ENCODE measurements around the gene MVK.
"Not testable (repeated sequence)": the region's sequence is repeated elsewhere in the genome, so short reads cannot be mapped to it uniquely, and the experiment has no call there.

MVK gene

DNA sequence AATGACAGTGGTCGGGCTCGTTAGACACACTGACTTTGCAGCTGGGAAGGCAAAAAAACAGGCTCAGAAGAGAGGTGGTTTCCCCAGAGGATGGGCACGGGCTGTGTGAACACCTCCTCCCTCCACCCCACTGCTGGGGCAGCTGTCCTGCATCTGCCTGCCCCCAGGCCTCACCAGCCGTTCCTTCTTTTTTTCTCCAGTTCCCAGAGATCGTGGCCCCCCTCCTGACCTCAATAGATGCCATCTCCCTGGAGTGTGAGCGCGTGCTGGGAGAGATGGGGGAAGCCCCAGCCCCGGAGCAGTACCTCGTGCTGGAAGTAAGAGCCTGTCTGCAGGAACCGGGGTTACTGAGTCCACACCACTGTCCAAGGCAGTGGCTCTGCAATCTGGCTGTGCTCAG lies 17.4 kb downstream of the MVK start:
- no peak for DNase-seq (ENCODE audit: low spot score)

DNA sequence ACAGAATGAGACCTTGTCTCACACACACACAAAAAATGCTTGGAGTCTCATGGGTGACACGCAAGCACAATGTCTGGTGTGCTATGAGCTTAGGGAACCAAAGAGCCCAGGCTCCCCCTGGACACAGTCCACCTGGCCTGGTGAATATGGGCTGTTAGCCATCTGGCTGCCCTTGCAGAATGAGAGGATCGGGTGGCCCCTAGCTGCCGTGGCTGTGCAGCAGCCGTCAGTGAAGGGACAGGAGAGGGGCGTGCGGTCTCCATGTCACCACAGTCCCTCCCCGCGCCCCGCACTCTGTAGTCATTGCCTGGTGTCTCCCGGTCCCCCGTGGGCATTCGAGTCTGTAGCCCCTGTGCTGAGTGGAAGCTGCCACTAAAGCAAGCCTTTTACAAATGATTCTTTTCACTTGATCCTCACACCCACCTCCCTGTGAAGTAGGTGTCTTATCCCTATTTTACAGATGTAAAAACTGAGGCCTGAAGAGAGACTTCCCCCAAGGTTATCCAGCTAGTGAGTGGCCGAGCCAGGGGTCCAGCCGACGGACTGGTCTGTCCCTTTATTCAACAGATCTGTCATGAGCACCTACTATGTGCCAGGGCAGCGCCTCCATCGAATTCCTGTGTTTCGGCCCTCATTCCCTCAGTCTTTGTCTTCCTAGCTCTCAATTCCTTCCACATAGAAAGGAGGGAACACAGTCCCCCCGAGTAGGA lies 18.8 kb downstream of the MVK start:
- DNase-seq (ENCODE audit: low spot score) = peak; percentile 38

DNA sequence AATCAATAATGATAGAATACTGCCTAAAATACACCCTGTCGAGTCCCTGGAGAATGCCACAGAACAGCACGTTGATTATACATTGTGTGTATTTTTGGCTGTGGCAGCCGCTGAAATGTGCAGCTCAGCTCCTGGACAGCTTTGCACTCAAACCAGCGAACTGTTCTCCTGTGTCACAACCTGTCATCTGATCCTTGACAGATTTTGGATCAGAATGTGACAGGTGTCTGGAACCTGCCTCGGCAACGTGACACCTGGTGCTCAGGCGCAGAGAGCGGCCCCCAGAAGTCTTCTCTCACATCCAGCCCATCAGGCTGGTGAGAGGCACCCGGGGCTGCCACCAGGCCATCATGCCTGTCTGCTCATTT lies 19.3 kb downstream of the MVK start:
- DNase-seq (ENCODE audit: low spot score) = peak; percentile 27

DNA sequence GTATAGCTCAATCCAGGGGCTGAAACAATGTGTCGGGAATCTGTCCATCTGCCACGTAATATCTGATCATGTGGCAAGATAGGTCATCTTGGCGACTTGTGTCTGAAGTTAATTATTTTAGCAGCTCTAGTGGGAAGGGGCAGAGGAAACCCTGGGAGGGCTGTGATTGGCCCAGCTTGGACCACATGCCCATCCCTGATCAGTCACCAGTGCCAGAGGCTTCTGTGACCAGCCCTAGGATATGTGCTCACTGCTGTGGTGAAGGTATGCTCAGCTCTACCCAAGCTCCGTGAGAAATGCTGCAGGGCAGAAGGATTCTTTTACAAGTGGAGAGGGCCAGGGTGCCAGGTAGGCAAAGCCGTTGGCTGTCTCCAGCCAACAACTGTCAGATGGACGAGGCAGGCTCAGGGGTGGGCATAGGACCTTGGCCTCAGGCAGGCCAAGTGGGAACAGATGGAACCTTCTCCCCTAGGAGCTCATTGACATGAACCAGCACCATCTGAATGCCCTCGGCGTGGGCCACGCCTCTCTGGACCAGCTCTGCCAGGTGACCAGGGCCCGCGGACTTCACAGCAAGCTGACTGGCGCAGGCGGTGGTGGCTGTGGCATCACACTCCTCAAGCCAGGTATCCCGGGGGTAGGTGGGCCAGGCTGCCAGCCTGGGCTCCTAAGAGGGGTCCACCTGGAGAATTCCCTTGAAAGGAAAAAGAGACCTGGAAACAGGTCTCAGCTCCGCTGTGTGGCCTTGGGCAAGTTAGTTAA lies 21.1 kb downstream of the MVK start:
- peak; percentile 83 for DNase-seq (ENCODE audit: low spot score)

DNA sequence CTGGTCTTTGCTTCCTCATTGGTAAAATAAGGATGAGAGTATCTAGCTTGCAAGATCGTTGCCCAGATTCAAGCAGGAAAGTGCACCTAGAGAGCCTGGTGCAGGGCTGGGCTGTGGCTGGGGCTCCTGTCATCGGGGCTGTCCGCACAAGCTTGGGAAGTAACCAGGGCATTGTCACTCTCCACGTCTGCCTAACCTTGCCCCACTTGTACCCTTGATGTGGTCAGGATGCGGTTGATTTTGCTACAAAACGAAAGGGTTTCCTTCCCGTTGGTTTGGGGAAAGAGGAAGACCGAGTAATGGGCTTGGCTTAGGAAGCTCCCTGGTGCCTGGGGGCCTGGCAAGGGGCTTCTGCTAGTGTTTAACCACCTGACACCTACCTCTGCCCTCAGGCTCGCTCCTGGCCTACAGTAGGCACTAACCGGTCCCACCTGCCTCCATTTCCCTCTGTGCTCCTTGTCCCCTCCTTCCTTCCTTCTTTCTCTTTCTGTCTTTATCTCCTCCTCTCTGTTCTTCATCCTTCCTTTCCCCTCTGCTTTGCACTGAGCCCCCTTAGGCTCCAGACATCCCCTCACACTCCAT lies 21.8 kb downstream of the MVK start:
- DNase-seq (ENCODE audit: low spot score) = no peak

DNA sequence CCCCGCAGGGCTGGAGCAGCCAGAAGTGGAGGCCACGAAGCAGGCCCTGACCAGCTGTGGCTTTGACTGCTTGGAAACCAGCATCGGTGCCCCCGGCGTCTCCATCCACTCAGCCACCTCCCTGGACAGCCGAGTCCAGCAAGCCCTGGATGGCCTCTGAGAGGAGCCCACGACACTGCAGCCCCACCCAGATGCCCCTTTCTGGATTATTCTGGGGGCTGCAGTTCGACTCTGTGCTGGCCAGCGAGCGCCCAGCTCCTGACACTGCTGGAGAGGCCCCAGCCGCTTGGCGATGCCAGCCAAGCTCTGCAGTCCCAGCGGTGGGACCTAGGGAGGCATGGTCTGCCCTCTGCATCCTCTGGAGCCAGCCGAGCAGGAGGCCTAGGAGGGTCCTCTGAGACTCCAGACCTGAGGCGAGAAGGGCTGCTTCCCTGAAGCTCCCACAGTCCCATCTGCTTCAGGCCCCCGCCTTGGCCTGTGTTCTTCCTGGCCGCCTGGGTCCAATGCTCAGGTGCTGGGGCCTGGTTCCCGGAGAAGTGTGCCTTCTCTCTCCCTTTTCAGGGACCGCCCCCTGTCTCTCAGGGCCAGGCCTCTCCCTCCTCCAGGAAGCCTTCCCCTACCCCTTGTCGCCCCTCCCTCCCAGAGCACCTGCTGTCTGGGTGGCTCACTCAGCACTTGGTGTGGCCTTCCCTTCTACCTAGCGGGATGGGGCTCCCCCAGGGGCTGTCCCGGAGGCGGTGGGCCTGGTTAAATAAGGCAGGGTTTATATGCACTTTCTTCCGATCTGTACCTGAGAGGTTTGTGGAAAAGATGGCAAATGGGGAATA lies 23.0 kb downstream of the MVK start:
- DNase-seq (ENCODE audit: low spot score) = no peak

DNA sequence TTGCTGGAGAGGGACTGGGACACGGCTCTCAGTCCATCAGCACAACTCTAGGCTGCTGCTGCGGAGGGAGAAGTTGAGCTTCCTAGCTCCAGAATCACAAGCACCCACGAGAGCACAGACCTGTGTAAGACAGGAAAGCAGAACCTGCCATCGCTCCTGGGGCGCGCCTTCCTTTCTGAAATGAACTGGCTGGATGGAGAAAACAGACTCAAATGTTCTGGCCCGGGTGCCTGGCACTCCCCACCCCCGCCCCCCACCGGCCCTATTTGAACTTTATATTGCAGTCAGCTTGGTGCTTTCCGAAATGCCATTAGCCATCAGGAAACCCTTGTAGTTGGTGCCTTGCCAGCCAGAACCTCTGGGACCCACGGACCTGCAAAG lies 23.8 kb downstream of the MVK start:
- DNase-seq (ENCODE audit: low spot score) = no peak

DNA sequence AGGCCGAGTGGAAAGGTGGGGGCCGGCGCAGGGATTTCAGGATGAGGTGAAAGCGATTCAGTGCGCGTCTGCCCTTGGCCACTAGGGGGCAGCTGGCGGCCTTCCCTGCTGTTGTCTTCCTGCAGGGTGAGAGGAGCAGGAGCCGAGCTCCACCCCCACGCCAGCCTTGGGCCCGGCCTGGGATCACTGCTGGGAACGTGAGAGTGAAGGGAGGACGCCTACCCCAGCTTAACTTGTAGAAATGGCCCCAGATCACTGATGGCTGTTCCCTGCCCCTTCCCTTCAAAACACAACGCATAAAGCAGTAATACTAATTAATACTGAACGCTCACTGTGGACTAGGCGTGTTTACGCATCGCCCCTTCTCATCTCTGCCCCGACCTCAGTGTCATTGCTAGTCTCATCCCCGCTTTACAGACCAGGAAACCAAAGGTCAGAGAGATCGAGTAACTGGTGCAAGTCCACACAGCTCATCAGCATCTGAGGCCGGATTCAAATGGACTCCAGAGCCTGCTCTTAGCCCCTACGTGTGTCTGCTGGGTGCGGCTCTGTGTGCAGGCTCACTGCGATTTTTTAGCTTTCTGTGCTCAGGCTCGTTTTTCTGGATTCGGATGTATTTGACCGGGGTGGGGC lies 24.3 kb downstream of the MVK start:
- DNase-seq (ENCODE audit: low spot score) = peak; percentile 86

DNA sequence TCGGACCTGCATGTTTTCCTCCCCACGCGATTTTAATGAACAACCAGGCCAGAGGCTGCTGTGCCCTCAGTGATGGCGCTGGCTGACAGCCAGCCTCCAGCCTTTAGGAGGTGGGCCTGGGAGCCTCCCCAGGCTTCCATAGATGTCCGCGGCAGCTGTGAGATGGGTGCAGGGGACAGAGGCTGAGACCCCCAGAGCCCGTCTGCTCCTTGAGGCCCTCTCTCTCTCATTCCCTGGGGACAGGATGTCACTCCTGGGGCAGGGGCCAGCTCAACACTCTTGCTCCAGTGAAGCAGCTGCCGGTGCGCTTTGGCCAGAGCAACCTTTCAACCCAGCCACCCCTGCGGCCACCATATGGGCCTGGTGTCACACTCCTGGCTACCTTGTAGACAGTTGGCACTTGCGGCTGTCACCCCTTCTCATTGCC lies 24.8 kb downstream of the MVK start:
- no peak for DNase-seq (ENCODE audit: low spot score)

DNA sequence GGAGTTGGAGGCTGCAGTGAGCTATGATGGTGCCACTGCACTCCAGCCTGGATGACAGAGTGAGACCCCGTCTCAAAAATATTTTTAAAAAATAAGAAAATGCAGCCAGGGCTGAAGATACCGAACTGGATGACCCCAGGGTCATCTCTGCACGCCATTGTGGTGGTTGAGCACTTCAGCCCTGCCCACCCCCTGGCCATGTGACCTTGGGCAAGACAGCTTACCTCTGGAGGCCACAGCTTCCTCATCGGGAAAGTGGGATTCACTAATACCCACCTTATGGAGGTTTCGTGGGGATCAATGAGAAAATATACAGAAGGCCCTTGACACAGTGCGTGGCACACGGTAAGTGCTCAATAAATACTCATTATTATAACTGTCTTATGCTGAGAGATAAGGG lies 25.5 kb downstream of the MVK start:
- DNase-seq (ENCODE audit: low spot score) = no peak

DNA sequence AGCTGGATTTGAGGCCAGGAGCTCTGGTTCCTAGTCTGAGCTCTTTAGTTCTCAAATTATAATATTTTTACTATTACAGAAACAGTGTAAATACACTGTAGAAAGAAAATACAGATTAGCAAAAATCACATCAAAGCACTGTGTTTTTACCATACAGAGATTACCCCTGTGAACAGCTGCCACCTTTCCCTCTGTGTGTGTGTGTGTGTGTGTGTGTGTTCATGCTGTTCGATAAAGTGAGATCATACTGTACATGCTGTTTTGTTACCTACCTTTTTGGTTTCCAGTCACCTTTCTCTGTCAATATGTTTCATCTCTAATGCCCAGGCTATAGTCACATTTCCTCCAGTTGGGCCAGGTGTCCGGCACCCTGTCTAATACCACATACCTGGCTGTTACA lies 26.9 kb downstream of the MVK start:
- no peak for DNase-seq (ENCODE audit: low spot score)

DNA sequence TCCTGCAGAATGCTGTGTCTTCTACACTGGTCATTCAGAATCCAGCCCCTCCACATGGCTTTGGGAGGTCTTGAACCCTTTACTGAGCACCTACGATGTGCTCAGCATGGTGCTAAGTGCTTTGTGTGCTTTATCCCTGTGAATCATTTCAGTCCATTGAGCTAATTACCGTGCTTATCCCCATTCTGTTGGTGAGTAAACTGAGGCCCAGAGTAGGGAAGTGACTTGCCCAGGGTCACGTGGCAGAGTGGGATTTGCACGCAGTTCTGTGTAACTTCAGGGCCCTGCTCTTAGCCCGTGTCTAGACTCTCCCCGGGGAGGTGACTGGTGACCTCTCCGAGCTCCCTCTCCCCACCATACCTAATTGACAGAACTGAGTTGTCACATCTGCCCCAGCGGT lies 27.4 kb downstream of the MVK start:
- DNase-seq (ENCODE audit: low spot score) = no peak

DNA sequence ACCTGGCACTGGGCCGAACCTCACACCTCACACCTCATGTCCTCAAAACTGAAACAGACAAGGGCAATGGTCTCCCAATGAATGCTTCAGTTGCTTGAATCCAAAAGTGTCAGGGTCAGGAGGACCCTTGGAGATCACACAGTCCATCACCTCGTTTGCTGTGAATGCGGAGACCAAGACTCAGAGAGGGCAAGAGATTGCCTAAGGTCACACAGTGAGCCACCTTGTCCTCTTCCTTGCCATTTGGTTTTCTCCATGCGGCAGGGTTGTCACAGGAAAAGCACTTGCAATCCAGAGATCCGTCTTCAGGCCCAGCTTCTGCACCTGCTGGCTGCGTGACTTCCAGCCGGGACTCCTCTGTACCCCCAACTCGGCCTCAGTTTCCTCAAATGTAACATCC lies 28.0 kb downstream of the MVK start:
- DNase-seq (ENCODE audit: low spot score) = no peak

DNA sequence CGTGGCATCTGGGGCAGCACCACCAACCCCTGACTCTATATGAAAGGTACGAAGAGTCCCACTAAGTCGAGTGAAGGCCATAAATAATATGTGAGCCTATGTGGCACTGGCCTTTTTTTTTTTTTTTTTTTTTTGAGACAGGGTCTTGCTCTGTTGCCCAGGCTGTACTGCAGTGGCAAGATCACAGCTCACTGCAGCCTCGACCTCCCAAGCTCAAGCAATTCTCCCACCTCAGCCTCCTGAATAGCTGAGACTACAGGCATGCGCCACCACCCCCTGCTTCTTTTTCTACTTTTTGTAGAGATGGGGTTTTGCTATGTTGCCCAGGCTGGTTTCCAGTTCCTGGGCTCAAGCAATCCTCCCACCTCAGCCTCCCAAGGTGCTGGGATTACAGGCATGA lies 28.5 kb downstream of the MVK start:
- DNase-seq (ENCODE audit: low spot score) = not testable (repeated sequence)

DNA sequence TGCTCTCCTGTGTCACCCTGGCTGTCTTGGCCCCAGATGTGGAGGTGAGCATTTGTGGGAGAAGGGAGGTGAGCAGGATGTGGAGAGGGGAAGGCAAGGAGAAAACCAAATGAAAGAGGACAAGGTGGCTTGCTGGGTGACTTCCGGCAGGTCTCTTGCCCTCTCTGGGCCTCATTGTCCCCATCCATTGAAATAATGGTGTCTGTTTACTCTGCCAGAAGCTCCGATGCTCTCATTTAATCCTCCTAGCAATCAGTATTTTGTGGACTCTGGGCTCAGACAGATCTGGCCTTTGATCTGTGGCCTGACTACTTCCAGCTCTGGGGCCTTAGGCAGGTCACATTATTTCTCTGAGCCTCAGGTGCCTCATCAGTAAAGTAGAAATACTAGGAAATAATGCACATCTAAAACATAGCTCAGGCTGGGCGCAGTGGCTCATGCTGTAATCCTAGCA lies 30.6 kb downstream of the MVK start:
- DNase-seq (ENCODE audit: low spot score) = no peak

DNA sequence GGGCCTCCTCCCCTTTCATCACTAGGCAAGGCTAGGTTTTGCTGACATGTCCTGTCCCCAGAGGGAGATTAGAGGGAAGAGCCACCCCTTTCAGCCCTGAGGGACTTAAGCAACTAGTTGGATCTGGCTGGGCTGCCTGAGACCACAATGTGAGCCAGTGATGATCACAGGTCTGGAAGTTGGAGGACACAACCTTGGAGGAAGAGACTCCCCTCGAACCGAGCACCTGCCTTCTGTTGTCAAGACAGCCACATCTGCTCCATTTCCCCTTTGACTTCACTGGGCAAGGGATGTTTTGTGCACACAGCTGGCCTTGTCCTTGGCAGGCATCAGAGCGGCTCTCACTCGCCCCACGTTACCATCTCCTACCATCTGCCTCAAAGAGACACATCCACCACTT lies 31.4 kb downstream of the MVK start:
- DNase-seq (ENCODE audit: low spot score) = no peak

DNA sequence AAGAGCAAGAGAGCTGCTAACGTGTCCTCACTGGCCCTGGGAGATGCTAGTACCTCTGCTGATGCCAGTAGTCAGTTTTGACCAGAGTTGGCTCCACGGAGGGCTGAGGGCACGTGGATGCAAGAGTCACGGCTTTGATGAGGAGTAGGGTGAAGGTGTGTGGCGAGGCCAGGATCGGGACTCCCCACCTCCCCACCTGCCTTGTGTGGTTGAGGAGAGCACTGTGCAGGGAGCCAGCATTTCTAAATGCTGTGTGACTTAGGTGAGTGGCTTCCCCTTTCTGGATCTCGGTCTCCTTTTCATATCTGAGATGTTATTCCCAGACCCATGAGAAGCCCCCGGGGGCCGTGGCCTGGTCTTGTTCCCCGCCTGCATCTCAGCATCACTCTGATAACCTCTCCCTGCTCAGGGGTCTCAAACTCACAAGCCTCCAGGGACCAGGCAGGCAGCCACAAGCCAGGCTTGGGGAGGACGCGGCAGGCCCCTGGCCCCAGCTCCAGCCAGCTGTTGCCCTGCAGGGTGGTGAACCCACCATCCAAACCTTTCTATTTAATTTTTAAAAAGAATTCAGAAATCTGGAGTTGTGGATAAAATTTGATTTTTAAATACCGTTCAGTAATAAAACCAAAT lies 32.1 kb downstream of the MVK start:
- DNase-seq (ENCODE audit: low spot score) = no peak

DNA sequence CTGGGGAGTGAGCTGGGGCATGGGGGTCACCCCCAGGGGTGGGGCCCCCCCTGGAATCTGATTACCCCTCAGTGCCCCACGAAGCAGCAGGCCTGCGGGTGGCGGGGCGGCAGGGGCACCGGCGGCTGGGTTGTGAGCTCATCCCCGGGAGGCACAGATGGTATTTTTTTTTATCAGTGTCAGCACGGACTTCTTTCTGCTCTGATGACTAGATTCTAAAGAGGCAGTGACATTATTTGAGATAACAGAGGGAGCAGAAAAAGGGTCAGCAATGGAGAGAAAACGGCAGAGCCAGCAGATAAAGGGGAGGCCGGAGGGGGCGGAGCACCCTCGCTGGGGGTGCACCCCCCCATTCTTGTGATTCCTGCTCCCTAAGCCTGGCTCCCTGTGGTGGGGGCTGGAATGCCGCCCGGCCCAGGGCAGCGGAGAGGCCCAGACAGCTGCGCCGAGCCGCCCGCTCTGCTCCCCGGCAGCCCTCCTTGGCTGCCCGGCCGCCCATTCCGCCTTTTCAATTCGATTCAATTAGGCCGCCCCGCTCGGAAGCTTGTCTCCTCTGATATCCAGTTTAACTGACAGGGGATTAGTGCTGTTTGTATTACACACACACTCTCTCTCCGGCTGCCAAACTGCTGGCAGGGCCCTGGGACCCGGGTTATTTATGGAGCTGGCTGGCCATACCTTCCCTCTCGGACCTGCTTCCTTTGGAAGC lies 32.9 kb downstream of the MVK start:
- peak; percentile 43 for DNase-seq (ENCODE audit: low spot score)

DNA sequence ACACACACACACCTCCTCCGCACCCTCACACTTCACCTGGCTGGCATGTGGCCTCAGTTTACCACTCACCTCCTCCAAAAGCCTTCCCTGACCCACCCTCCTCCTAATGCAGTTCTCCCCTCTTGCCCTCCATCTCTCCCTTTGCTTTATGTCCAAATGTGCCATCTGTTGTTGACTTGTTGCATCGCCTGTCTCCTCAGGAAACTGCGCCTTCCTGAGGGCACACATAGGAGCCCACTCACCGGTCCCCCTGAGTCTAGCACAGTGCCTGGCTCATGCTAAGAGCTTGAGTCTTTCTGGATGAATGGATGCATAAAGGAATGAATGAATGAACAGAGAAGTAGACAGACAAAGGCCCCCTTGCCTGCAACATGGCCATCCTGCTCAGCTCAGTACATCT lies 34.0 kb downstream of the MVK start:
- no peak for DNase-seq (ENCODE audit: low spot score)

DNA sequence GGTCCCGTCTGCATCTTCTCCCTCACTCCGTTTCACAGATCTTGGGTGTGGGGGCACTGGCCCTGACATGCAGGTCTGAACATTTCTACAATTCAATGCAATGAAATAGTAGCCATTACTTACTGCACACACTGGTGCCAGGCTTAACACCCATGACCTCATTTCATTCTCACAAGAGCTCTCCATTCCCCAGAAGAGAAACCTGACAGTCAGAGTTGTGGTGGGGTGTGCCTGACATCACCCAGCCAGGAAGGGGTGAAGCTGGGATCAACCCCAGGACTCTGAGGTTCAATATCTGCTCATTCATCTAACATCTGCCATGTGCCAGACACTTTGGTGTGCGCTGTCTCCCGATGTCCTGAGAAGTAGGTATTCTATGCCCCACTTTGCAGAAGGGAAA lies 34.7 kb downstream of the MVK start:
- DNase-seq (ENCODE audit: low spot score) = no peak

DNA sequence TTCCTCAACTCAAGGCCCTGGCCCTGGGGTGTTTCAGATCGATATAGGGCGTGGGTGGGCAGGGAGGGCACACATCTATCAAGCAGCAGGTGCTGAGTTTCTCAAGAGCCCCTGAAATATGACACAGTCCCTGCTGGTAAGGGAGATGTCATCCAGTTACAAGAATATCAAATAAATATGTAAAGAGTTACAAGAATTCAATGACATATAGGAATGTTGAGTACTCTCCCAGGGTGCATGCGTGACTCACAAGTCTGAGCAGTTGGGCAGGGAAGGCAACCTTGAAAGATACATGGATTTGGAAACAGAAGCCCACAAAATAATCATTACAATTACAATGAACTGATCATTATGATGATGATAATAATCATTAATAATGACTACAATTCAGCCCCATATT lies 35.2 kb downstream of the MVK start:
- DNase-seq (ENCODE audit: low spot score) = no peak
